Right atrium auricular region (tissue), 2 donors: ENCODE results near the gene RPGRIP1L. TPM values are rescaled to one million over a fixed set of nuclear protein-coding genes. Genes with fewer than 3 reads are reported as not detected.

Experiments
- DNase-seq: peaks from one replicate; pipeline ENCODE4 v3.0.0-alpha.2; 2019; ENCODE audit warnings: low spot score
- H3K27ac ChIP-seq, 2 donors: fragments of 200-600 bp; sonication (generic); 1 replicate in 1 of 2; 2 replicates in 1 of 2; pipeline ENCODE4 v1.5.1; 2016 to 2019
- H3K27me3 ChIP-seq, 2 donors: fragments of 200-600 bp; sonication (generic); one replicate each; pipeline versions ENCODE4 v1.5.1 to v1.6.0; 2017 to 2019
- H3K36me3 ChIP-seq: fragments of 200-600 bp; sonication (generic); one replicate; pipeline ENCODE4 v1.5.1; 2016
- H3K4me1 ChIP-seq, 2 donors: fragments of 200-600 bp; sonication (generic); one replicate each; pipeline versions ENCODE4 v1.5.1 to v1.6.0; 2017 to 2019
- H3K4me3 ChIP-seq, 2 donors: fragments of 200-600 bp; sonication (generic); 1 replicate in 1 of 2; 2 replicates in 1 of 2; pipeline ENCODE4 v1.5.1; 2017 to 2019; ENCODE audit warnings: mild to moderate bottlenecking in 1 of 2, moderate library complexity in 1 of 2
- H3K9me3 ChIP-seq, 2 donors: fragments of 200-600 bp; sonication (generic); one replicate each; pipeline ENCODE4 v1.5.1; 2019
- total RNA-seq, 2 donors: library from RNA; depleted of rRNA; stranded (reverse); fragments of >200 nt; gene quantifications; one replicate each; pipeline ENCODE4 v1.1.0, GENCODE V29; 2016
- TF ChIP-seq, protein P1 (sequence below), 2 donors: fragments of 200-600 bp; sonication (generic); IDR thresholded peaks; one replicate each; pipeline ENCODE4 v1.5.1; 2019; ENCODE audit warnings: antibody characterized with exemption in 2 of 2

Gene RPGRIP1L
- total RNA-seq, 2 donors from 2014 or later = 1.8 to 2.3 TPM

DNA sequence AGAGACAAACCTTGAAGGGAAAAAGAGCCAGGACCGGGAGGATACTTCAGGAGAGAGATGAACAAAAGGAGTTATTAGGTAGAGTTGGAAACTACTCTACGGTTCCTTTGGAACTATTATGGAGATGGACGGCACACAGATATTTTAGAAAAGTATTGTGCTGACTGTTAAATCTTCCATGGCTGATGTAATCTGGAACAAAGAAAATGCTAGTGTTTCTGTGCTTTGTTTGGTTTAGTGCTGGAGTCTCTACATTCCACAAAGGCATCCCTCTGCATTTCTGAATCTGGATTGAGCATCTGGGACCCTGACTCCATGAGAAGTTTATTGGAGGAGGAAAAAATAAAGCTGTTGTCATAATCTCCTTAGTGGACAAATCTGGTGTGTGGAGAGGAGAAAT lies 57.2 kb downstream of the RPGRIP1L start:
- no peak overlapping the region for H3K27ac ChIP-seq
- no peaks in the 10 kb centered on the region for H3K36me3 ChIP-seq
- no peak for DNase-seq
- H3K4me1 ChIP-seq = no peaks in the 10 kb centered on the region
- H3K4me3 ChIP-seq = no peak overlapping the region
- TF ChIP-seq, protein P1, sequence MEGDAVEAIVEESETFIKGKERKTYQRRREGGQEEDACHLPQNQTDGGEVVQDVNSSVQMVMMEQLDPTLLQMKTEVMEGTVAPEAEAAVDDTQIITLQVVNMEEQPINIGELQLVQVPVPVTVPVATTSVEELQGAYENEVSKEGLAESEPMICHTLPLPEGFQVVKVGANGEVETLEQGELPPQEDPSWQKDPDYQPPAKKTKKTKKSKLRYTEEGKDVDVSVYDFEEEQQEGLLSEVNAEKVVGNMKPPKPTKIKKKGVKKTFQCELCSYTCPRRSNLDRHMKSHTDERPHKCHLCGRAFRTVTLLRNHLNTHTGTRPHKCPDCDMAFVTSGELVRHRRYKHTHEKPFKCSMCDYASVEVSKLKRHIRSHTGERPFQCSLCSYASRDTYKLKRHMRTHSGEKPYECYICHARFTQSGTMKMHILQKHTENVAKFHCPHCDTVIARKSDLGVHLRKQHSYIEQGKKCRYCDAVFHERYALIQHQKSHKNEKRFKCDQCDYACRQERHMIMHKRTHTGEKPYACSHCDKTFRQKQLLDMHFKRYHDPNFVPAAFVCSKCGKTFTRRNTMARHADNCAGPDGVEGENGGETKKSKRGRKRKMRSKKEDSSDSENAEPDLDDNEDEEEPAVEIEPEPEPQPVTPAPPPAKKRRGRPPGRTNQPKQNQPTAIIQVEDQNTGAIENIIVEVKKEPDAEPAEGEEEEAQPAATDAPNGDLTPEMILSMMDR (IDR thresholded peaks at IDR 0.05) = no peak
- peaks cover 0 to 18% of the 10 kb centered on the region in 2 donors for H3K9me3 ChIP-seq
- H3K27me3 ChIP-seq = no peaks in the 10 kb centered on the region

DNA sequence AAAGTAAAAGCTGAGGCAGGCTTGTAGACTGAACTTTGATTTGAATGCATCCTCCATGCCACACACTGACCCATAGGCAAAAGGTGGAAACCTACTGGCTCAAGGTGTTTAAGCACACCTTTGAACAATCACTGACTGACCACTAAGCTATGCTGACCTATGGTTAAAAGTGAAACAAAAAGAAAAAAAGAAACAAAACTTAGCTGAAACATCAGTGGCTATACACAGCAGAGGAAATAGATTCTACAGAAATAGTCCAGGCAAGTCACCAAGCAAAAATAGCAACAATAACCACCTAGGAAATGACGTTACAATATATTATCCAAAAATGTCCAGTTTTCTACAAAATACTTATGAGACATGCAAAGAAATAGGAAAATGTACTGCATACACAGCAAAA lies 60.2 kb downstream of the RPGRIP1L start:
- H3K27me3 ChIP-seq = no peaks in the 10 kb centered on the region
- H3K36me3 ChIP-seq = no peaks in the 10 kb centered on the region
- DNase-seq = no peak
- no peak overlapping the region for H3K4me3 ChIP-seq
- peaks cover 0 to 18% of the 10 kb centered on the region in 2 donors for H3K9me3 ChIP-seq
- H3K4me1 ChIP-seq = no peaks in the 10 kb centered on the region
- H3K27ac ChIP-seq = no peak overlapping the region
- TF ChIP-seq, protein P1 (IDR thresholded peaks at IDR 0.05) = no peak

DNA sequence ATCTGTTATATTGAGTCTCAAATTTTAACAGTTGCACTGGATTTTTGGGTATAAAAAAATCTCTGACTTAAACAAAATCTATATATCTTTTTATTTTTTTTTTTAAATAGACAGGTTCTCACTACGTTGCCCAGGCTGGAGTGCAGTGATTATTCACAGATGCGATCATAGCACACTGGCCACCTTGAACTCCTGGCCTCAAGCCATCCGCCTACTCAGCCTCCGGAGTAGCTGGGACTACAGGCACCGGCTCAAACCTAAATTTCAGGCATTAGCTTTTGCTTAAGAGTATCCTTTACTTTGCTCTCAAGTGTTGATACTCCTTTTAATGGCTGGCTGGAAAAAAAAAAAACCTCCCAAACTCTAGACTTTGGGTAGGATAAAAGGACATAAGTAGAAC lies 61.6 kb downstream of the RPGRIP1L start:
- Histone ChIP-seq H3K27me3 (no peaks in the 10 kb centered on the region), H3K36me3 (no peaks in the 10 kb centered on the region), H3K4me1 (no peaks in the 10 kb centered on the region), H3K4me3 (no peak overlapping the region), H3K9me3 (peaks cover 0 to 18% of the 10 kb centered on the region in 2 donors), H3K27ac (no peak overlapping the region)
- DNase-seq = no peak
- TF ChIP-seq, protein P1 (IDR thresholded peaks at IDR 0.05) = no peak

DNA sequence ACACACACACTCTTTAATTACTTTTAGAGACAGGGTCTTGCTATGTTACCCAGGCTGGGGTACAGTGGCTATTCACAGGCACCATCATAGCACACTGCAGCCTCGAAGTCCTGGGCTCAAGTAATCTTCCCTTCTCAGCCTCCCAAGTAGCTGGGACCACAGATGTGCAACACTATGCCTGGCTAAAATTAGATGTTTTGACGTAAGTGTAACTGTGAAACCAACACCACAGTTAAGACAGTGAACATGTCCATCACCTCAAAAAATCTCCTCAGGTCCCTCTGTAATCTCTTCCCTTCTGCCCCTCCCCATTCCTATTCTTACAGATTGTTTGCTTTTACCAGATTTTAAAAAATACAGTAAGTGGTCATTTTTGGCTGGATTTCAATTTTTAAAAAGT lies 66.7 kb downstream of the RPGRIP1L start:
- Histone ChIP-seq H3K36me3 (no peaks in the 10 kb centered on the region), H3K9me3 (no peaks in the 10 kb centered on the region), H3K4me1 (no peaks in the 10 kb centered on the region), H3K27me3 (no peaks in the 10 kb centered on the region), H3K4me3 (no peak overlapping the region), H3K27ac (no peak overlapping the region)
- TF ChIP-seq, protein P1 (IDR thresholded peaks at IDR 0.05) = no peak
- no peak for DNase-seq

DNA sequence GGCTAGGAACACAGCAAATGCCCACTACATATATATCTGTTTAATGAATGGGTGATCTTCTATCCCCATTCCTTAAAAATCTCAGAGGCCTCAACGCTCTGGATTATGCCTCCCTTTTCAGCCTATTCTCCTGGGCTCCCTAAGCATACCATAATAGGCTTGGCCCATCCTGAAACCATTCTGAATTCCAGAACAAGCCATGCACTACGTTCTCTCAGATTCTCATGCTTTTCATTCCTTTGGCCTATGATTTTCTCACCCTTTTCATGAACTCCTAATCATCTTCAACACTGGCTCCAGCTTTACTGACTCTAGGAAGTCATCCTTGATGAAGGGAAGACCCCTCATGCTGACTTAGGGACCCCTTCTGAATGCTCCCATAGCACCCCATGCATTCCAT lies 71.1 kb downstream of the RPGRIP1L start:
- TF ChIP-seq, protein P1 (IDR thresholded peaks at IDR 0.05) = no peak
- DNase-seq = no peak
- H3K9me3 ChIP-seq = no peaks in the 10 kb centered on the region
- H3K27me3 ChIP-seq = no peaks in the 10 kb centered on the region
- no peak overlapping the region for H3K4me3 ChIP-seq
- H3K4me1 ChIP-seq = no peaks in the 10 kb centered on the region
- H3K27ac ChIP-seq = no peak overlapping the region
- no peaks in the 10 kb centered on the region for H3K36me3 ChIP-seq

DNA sequence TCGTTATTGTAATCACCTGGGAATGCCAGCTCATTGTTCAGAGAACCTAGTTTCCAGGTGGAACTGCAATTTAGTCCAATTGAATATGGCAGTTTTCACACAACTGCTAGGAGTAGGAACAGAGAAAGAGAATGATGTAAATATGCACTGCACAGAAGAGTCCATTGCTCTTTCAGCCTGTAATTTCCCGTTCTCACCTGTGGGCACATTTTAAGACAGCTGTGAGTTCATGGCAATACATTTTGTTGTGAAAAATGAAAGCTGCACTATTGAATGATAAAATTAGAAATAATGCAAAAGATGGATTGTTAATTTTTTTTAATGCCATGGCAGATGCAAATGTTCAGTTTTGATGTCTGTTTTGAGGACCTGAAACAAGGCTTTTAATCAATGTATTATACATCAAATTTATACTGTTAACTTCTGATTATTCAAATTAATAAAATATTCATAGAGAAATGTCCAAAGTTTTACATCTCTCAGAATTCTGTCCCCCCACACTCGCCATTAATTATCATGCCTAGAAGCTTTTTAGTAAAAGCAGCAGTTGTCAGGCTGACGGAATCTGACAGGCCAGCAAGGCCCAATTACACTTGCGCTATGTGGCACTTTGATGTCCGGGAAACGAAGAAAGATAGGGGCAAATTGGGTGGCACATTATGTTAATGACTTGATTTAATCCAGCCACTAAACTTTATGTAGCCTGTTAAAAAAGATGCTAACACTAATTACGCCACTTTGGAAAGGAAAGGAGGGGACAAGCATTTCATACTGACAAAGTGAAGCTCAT lies 72.2 kb downstream of the RPGRIP1L start:
- no peak for DNase-seq

More for the DNA sequence above, 72.2 kb downstream of the RPGRIP1L start:
- H3K9me3 ChIP-seq = no peaks in the 10 kb centered on the region
- H3K27me3 ChIP-seq = no peaks in the 10 kb centered on the region
- TF ChIP-seq, protein P1 (IDR thresholded peaks at IDR 0.05) = no peak
- no peaks in the 10 kb centered on the region for H3K4me1 ChIP-seq
- H3K27ac ChIP-seq = no peak overlapping the region
- H3K4me3 ChIP-seq = no peak overlapping the region
- no peaks in the 10 kb centered on the region for H3K36me3 ChIP-seq
